Kidney glomerular epithelial cell (primary cell): Measurements from ENCODE around the gene MLLT10.
A peak's percentile ranks its signal among the peaks of the same experiment; 100 is the strongest.
"Not testable (repeated sequence)": the region's sequence is repeated elsewhere in the genome, so short reads cannot be mapped to it uniquely, and the experiment has no call there.

Experiments
- DNase-seq: peaks from one replicate; lab custom pipeline; 2025; lab: John Stamatoyannopoulos, UW

Gene MLLT10

DNA sequence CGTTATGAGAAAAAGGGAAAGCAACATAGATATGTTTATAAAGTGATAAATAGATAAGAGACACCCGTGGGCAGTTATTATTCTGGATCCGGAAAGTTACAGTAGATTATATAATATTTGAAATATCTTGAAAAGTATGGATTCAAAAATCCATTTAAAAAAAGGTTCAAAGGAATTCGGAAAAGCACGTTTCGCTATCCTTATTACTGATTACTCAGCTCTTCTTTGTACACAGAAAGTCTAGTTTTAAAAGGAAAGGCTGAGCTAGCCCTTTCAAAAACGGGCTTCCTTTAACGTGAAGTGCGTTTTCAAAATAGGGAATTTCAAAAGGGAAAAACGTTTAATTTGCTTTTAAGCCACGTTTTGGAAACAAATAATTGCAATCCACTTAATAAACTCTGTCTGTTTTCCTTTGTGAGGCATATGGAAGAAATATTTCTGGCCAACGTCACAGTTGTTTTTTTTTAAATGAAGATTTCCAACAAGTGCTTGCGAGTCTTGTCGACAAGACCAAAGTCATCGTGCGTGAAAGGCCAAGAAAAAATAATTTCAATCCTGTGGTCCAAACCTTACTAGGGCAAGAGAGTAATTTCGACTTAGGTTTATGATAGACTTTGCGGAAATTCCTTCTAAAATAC lies 6.3 kb upstream of the MLLT10 start:
- peak; percentile 59 for DNase-seq

- DNase-seq: peak; percentile 59
Measured at GRCh38 chr10:21528236-21529031, 5.6 kb upstream of the MLLT10 start.

GRCh38 chr10:21529032-21529910 lies 4.8 kb upstream of the MLLT10 start:
- DNase-seq: no peak

DNA sequence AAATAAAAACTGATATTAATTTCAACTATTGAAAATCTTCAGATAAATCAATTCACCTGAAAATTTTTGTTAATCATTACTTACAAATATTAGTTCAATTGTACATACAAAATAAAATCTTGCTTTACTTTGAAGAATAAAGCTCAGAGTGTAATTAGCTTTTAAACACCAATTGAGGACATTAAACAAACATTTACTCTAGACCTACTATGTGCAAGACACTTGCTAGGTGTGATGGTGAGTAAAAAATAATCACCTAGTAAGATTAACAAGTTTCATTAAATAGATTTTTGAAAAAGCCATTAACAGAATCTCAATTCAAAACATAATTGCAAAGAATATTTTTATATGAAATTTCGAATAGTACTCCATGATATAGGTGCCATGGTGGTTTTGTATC lies 3.9 kb upstream of the MLLT10 start:
- DNase-seq: no peak

GRCh38 chr10:21530641-21531040 lies 3.4 kb upstream of the MLLT10 start:
- no peak for DNase-seq

DNA sequence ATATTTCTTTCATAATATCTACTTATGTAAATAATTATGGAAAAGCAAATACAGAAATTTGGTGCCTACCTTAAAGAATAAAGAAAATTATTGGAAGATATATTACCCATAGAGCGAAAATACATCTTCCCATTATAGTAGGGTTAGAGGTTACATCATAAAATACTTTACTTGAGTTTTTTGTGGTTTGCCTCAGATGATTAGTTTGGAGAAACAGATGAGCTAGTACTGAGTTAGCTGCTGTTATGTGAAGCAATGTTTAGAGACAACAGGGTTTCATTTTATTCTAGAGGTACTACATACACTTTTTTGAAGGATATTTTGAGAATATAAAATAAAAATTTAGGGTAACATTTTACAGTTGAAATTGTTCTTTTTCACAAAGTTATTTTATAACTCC lies 2.9 kb upstream of the MLLT10 start:
- DNase-seq: peak; percentile 51

- DNase-seq: no peak
Measured at GRCh38 chr10:21532694-21533466, 1.2 kb upstream of the MLLT10 start.

DNA sequence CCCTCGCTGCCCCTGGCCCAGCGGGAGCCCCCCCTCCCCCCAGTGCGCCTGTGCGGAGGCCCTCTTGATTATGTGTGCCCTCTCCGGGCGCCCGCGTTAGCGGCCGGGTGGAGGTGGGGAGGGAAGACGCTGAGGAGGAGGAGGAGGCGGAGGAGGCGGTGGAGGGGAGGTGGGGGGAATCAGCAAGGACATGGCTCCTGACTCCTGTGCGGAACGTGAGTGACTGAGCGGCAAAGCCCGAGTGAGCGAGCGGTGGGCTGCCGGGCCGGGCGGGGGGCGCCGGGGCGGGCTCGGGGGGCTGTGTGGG lies 201 bp downstream of the MLLT10 start:
- no peak for DNase-seq

GRCh38 chr10:21534604-21535493 lies 817 bp downstream of the MLLT10 start:
- peak; percentile 29 for DNase-seq

DNA sequence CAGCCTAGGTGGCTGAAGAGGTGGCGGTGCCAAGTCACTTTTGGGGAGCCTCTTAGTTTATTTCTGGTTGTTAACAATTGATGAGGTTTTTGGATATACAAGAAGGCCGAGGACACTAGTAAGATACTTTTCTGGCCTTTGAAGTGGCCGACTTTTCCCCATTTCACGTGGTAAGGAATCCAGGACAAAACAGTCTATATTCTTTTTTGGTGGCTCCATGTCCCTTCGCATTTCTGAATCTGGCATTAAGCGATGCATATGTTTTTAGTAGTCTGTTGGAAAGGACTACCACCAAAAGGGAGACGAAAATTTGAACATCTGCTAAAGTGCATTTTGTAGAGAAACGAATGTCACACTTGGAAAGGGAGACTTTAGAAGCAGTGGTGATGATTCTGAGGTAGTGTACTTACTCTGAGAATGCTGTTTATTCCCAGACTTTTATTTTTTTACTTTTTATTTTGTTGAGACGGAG lies 1.5 kb downstream of the MLLT10 start:
- no peak for DNase-seq

GRCh38 chr10:21535976-21536375 lies 1.9 kb downstream of the MLLT10 start:
- not testable (repeated sequence) for DNase-seq

GRCh38 chr10:21536874-21537273 lies 2.8 kb downstream of the MLLT10 start:
- no peak for DNase-seq

GRCh38 chr10:21540701-21541100 lies 6.7 kb downstream of the MLLT10 start:
- not testable (repeated sequence) for DNase-seq

- DNase-seq: no peak
Measured at GRCh38 chr10:21547246-21547645, 13.2 kb downstream of the MLLT10 start.

DNA sequence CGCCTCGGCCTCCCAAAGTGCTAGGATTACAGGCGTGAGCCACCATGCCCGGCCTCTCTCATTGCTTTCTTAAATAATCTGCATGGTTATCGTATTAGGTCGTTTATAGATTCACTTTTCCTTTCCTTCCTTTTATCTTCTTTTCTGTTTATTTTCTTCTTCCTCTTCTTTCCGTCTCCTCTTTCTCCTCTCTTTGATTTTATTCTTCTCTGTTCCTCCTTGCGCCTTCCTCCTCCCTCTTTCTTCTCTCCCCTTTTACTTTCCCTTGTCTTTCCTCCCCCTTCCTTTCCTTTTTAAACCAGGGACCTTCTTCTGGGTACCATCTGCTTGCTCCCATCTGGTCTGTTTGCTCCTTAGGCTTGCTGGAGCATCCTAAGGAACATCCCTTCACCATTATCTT lies 18.6 kb downstream of the MLLT10 start:
- no peak for DNase-seq

GRCh38 chr10:21556527-21556926 lies 22.5 kb downstream of the MLLT10 start:
- no peak for DNase-seq

DNA sequence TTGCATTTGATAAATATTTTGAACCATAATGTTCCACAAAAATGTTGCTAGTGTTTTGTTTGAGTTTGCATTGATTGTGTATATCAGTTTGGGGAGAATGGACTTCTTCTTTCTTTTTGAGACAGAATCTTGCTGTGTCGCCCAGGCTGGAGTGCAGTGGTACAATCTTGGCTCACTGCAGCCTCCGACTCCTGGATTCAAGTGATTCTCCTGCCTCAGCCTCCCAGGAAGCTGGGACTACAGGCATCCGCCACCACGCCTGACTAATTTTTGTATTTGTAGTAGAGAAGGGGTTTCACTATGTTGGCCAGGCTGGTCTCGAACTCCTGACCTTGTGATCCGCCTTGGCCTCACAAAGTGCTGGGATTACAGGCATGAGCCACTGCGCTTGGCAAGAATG lies 25.0 kb downstream of the MLLT10 start:
- DNase-seq: not testable (repeated sequence)

GRCh38 chr10:21570761-21571521 lies 36.9 kb downstream of the MLLT10 start:
- no peak for DNase-seq

- no peak for DNase-seq
Measured at GRCh38 chr10:21572578-21572977, 38.5 kb downstream of the MLLT10 start.

DNA sequence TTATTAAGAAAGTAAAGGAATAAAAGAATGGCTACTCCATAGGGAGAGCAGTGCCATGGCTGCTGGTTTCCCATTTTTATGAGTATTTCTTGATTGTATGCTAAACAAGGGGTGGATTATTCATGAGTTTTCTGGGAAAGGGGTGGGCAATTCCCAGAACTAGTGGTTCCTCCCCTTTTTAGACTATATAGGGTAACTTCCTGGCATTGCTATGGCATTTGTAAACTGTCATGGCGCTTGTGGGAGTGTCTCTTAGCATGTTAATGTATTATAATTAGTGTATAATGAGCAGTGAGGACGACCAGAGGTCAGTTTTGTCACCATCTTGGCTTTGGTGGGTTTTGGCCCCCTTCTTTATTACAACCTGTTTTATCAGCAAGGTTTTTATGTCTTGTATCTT lies 40.5 kb downstream of the MLLT10 start:
- not testable (repeated sequence) for DNase-seq
